HepG2 (cell line): ENCODE data around the gene RTCA.

ENCODE experiments used
- CTCF ChIP-seq: sonication (generic); formaldehyde crosslinking; IDR thresholded peaks from 2 replicates; pipeline ENCODE4 v1.5.0; 2020; ENCODE audit warnings: mild to moderate bottlenecking, missing genetic modification reagents, moderate library complexity
- IKZF4 ChIP-seq: sonication (generic); formaldehyde crosslinking; IDR thresholded peaks from 2 replicates; pipeline ENCODE4 v1.5.1; 2020; ENCODE audit warnings: borderline replicate concordance, mild to moderate bottlenecking, low read depth, missing genetic modification reagents; ENCODE audit errors: not compliant biosample characterization
- KMT2A ChIP-seq: sonication (generic); formaldehyde crosslinking; IDR thresholded peaks from 2 replicates; pipeline ENCODE4 v1.4.0; 2020; ENCODE audit warnings: missing genetic modification reagents
- MXD1 ChIP-seq: sonication (generic); formaldehyde crosslinking; IDR thresholded peaks from 2 replicates; pipeline ENCODE4 v1.4.0; 2020; ENCODE audit warnings: mild to moderate bottlenecking, missing genetic modification reagents
- RAD21 ChIP-seq: fragments of 450-650 bp; formaldehyde crosslinking; IDR thresholded peaks from 2 replicates; pipeline ENCODE4 v1.5.0; 2020; ENCODE audit warnings: mild to moderate bottlenecking

- TF ChIP-seq IKZF4 (CRISPR knock-in tag) (no peak), KMT2A (CRISPR knock-in tag) (no peak), MXD1 (no peak), RAD21 (no peak), CTCF (CRISPR knock-in tag) (no peak)
These were observed 46.1 kb upstream of the RTCA start for GRCh38 chr1:100219883-100220282.
